Mesenteric fat pad (tissue), 1 donor: ENCODE measurements around the gene TRIM63. TPM values are rescaled to one million over a fixed set of nuclear protein-coding genes. Genes with fewer than 3 reads are reported as not detected.

Experiments used
- DNase-seq: peaks from one replicate; pipeline ENCODE4 v3.0.0-alpha.2; 2020; ENCODE audit warnings: low spot score
- total RNA-seq: library from RNA; stranded (reverse); fragmentation: NEBNext Ultra II Directional; extraction: Animal tissue kit (Norgen Biotek cat#: 25700); gene quantifications from one replicate; pipeline ENCODE4 v1.2.1, GENCODE V29; 2021
- donor health status: DM: yes; HTN: yes; CAD: no.

Gene TRIM63
- total RNA-seq, 1 donor from 2014 or later, result 0.26 TPM

DNA sequence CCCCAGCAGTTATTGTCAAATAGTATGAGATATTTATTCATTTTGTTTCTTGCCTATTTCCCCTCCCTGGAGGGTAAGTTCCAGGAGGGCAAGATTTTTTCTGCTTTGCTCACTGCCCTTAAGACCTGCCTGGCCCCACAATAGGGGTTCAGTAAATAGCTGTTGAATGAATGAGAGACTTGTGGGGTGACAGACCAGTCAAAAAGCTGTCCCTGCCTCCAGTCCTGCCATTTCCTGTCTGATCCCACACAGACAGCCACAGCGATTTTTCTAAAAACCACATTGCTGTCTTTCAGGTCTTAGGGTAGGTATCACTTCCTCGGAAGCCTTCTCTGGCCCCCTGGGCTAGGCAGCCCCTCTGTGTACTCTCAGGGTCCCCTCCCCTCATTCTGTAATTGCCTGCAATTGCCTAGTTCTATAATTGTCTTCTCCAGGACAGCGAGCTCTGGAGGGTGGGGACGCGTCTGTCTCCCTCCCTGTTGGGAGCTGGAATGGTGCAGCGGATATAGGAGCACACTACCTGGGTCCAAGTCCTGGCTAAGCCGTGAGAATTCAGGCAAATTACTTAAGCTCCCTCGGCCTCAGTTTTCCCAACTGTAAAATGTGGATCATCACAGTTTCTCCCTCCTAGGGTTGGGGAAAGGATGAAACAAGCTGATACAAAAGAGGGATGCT is 47.7 kb downstream of the TRIM63 start:
- no peak for DNase-seq

DNA sequence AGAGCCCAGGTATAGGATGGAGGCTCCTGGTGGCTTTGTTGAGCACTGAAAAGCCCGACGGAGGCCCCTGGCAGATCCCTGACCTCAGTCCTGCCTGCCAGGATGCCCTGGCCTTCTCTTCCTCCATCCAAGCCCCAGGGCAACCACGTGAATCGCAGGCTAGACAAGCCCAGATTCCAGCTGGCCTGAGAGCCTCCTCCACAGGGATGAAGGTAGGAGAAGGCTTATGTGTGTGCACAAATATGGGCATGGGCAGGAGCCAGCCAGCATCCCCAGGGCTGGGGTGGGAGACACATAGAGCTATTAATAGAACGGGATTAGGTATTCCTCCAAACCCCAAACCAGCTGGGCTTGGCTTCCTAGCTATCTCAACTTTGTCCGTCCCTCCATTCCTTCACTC is 49.8 kb downstream of the TRIM63 start:
- no peak for DNase-seq

DNA sequence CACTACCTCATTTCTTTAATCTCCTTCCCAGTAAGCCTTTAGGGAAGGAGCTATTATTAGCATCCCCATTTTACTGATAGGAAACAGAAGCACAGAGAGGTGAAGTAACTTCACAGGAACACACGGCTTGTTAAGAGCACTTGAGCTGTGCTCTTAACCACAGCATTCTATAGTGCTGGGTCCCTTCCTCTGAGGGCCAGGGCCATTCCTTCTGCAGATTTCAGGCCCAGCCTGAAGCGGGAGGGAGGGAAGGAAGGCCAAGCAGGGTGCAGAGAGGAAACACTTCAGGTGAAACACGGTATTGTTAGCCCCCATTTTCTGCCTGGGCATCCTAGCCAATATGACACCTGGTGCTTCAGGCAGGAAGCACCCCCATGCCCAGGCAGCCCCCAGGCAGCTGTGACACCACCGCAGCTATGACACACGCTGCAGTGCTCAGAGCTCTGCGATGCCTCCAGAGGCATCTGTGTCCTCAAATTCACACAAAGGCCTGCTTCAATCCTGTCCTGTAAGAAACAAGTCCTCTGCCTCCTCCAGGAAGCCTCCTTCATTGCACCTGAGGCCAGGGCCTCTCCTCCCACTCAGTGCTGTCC is 50.4 kb downstream of the TRIM63 start:
- no peak for DNase-seq

DNA sequence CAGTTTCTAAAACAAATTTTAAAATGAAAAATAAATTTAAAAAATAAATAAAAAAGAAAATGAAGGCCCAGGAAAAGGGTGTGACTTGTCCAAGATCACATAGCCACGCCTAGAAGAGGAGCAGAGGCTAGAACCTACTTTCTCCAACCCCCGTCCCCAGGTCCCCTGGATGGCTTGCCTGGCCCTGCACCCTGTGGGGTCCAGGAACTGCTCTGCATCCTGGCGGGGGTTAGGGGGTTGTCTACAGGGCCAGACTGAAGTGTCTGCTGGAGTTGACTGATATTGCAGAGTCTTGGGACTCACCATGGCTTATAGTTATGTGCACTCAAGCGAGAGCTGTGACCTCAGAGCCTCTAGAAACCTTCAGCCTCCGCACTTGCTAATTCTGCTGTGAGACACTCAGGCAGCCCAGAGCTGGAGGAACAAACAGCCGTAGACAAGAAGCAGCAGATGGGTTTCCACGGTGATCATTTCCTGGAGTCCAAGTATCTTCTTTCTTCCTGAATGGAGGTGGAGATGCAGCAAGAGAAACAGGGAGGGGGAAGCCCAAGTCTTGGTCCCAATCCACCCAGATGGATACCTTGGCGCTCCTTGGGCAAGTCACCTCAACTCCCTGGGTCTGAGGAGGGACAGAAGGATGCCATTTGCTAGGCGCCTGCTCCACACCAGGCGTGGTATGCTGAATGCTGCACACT is 51.0 kb downstream of the TRIM63 start:
- no peak for DNase-seq

- DNase-seq, result no peak
Observed at GRCh38 chr1:26015358-26015757, 52.1 kb downstream of the TRIM63 start.

- DNase-seq, result no peak
Observed at GRCh38 chr1:26014179-26014578, 53.3 kb downstream of the TRIM63 start.

DNA sequence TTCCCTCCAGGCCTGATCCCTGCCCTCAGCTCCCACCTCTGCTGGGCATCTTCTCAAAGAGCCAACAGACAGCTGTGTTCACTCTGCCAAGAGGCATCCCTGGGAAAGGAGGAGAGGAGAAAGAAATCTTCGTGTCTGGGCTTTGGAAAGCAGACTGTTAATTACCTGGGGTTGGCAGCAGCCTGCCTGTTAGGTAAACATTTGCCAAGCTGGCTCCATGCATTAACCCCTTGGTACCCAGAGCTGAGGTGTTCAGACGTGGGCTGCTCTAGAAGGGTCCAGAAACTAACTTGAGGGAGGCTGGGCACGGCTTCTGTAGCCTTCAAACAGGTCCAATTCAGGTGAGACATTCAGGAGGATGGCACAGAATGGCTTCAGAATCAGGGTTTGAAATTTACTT is 54.6 kb downstream of the TRIM63 start:
- no peak for DNase-seq

- no peak for DNase-seq
Observed at GRCh38 chr1:26010825-26011224, 56.6 kb downstream of the TRIM63 start.

DNA sequence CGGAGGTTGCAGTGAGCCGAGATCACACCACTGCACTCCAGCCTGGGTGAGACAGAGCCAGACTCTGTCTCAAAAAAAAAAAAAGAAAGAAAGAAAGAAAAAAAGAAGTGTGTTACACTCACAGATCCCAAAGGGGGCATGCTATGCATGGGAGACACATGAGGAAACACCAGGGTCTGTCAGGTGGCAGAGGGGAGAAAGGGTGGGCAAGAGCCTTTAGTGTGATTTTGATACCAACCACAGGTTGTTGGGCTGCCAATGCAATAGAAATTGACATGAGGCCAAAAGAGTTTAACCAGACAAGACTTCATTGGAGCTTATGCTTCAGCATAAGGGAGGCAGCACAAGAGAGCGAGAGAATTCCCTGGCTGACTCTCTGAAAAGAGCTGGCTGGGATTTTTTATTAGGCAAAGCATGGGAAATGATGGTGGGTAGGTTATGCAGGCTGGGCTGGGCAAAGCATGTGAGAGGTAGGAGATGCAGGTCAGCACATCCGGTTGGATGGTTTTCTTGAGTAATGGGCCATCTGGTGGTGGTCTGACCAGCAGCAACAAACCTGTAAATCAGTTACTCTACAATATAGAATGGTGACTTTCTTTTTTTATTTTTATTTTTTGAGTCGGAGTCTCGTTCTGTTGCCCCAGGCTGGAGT is 57.5 kb downstream of the TRIM63 start:
- DNase-seq, result no peak

DNA sequence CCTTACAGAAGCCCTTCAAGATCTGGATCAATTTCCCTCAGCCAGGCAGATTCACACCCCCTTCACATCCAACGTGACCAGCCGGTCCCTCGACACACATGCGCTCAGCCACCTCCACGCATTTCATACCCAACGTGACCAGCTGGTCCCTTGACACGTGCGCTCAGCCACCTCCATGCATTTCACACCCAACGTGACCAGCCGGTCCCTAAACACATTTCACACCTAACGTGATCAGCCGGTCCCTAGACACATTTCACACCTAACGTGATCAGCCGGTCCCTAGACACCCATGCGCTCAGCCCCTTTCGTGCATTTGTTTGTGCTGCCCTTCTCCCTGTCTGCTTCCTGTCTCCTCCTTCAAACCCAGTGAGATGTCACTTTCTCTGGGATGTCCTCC is 60.7 kb downstream of the TRIM63 start:
- no peak for DNase-seq

DNA sequence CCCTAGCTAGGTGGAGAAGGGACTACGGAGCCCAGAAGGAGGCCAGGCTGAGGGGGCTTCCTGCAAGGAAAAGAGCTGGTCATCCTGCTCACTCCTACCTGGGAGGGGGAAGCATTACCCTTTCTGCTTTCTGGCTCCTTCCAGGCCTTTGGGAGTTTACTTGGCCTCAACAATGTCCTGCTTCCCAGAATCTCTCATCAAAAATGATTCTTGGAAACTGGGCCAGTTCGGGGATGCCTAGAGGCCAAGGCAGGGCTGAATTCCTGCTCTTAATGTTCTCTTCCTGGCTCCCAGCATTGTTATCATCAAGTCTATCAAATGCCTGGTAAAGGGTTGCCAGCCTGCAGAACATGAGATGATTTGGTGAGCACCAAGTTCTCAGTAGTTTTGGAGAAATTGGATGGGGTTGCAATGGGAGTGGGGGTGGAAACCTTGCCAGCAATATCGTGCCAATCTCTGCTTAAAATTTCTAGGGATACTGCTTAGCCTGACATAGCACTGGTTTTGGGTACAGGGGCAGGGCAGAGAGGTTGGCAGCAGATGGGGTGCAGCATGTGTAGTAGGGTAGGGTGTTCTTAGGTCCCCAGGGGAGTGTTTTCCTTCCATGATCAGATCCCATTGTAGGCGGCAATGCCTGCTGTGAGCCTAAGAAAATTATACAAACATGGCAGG is 61.9 kb downstream of the TRIM63 start:
- no peak for DNase-seq

DNA sequence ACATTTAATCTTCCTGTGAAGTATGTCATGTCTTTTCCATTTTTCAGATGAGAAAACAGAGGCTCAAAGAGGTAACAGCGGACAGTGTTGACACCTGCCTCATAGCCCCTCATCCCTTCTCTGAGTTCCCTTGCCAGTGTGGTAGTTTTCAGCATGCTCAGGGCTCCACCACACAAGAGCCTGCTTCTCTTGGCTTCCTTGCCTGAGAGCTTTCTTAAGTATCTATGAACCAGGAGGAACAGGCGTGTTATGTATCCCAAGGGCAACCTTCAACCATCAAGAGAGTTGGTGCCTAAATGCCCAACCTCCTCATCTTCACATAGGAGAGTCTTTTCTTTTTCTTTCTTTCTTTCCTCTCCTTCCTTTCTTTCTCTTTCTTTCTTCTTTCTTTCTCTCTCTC is 63.7 kb downstream of the TRIM63 start:
- no peak for DNase-seq

GRCh38 chr1:26003262-26003661 is 64.2 kb downstream of the TRIM63 start:
- DNase-seq, result no peak

Other genes with a start within 250 kb of the TRIM63 start
- 53.8 TPM for gene MTFR1L, start 247.7 kb downstream of the TRIM63 start, total RNA-seq
- gene AUNIP, start 208.2 kb downstream of the TRIM63 start, total RNA-seq, result not detected
- gene PAQR7, start 191.9 kb downstream of the TRIM63 start, total RNA-seq, result 7.2 TPM
- gene STMN1, start 161.2 kb downstream of the TRIM63 start, total RNA-seq, result 39.3 TPM
- 6.8 TPM for gene PAFAH2, start 69.6 kb downstream of the TRIM63 start, total RNA-seq
- gene EXTL1, start 45.9 kb downstream of the TRIM63 start, total RNA-seq, result not detected
- gene SLC30A2, start 21.5 kb downstream of the TRIM63 start, total RNA-seq, result not detected
- gene PDIK1L, start 44.2 kb upstream of the TRIM63 start, total RNA-seq, result 6.4 TPM
- gene FAM110D, start 91.4 kb upstream of the TRIM63 start, total RNA-seq, result 6.3 TPM
- gene C1orf232, start 101.3 kb upstream of the TRIM63 start, total RNA-seq, result not detected
- 32.7 TPM for gene ZNF593, start 102.3 kb upstream of the TRIM63 start, total RNA-seq
- gene ZNF593OS, start 104.2 kb upstream of the TRIM63 start, total RNA-seq, result not detected
- gene CNKSR1, start 109.9 kb upstream of the TRIM63 start, total RNA-seq, result 1.7 TPM
- gene CATSPER4, start 123.0 kb upstream of the TRIM63 start, total RNA-seq, result not detected
- 3.5 TPM for gene CEP85, start 166.6 kb upstream of the TRIM63 start, total RNA-seq
- gene SH3BGRL3, start 212.5 kb upstream of the TRIM63 start, total RNA-seq, result 229 TPM
- 22.2 TPM for gene UBXN11, start 239.0 kb upstream of the TRIM63 start, total RNA-seq